Progenitor cell of endocrine pancreas (in vitro differentiated cells): Measurements from ENCODE around the gene OR6C3. TPM values are rescaled to one million over a fixed set of nuclear protein-coding genes. Genes with fewer than 3 reads are reported as not detected.

Source experiments
- DNase-seq: peaks from one replicate; pipeline ENCODE4 v3.0.0; 2021; ENCODE audit warnings: low spot score; ENCODE audit not compliant: unreplicated experiment
- H3K27ac Mint-ChIP-seq: 2 replicates; pipeline ENCODE4 v1.8.0; 2021; ENCODE audit warnings: mild to moderate bottlenecking, moderate library complexity, mixed read lengths
- H3K27me3 Mint-ChIP-seq: 2 replicates; pipeline ENCODE4 v1.8.0; 2021; ENCODE audit warnings: mixed read lengths
- H3K36me3 Mint-ChIP-seq: 2 replicates; pipeline ENCODE4 v1.8.0; 2022; ENCODE audit warnings: mixed read lengths; ENCODE audit not compliant: insufficient read depth
- H3K4me1 Mint-ChIP-seq: 2 replicates; pipeline ENCODE4 v1.8.0; 2021; ENCODE audit warnings: low read depth, mixed read lengths
- H3K4me3 Mint-ChIP-seq: 2 replicates; pipeline ENCODE4 v1.8.0; 2021; ENCODE audit warnings: low read depth, mild to moderate bottlenecking, moderate library complexity, mixed read lengths
- H3K9me3 Mint-ChIP-seq: 2 replicates; pipeline ENCODE4 v1.8.0; 2021; ENCODE audit warnings: low read depth, mixed read lengths
- CTCF ChIP-seq: fragments of 200-600 bp; sonication (generic); IDR thresholded peaks from one replicate; pipeline ENCODE4 v1.5.0; 2021; ENCODE audit warnings: antibody characterized with exemption, mild to moderate bottlenecking; ENCODE audit not compliant: unreplicated experiment
- long read RNA-seq: library from polyadenylated mRNA; unstranded; transcript quantifications from one replicate; pipeline ENCODE4 v2.0.0, GENCODE V29; 2020
- total RNA-seq: library from RNA; stranded (reverse); gene quantifications from 2 replicates; pipeline ENCODE4 v1.2.1, GENCODE V29; 2021

OR6C3 gene
- total RNA-seq: not detected in 2 replicates
- long read RNA-seq: 0 reads

GRCh38 chr12:55330446-55330845 is at the start of gene OR6C3:
TSS of gene OR6C3 (plus strand) at chr12:55330746. CDS start at chr12:55331701, 955 bp downstream.
- H3K4me3 Mint-ChIP-seq: no peak within 1 kb of the TSS
- no peaks in the 10 kb centered on the region for H3K27me3 Mint-ChIP-seq
- H3K9me3 Mint-ChIP-seq: no peaks in the 10 kb centered on the region
- H3K4me1 Mint-ChIP-seq: no peaks in the 10 kb centered on the region
- TF ChIP-seq CTCF: no peak
- H3K27ac Mint-ChIP-seq: no peak within 1 kb of the TSS
- H3K36me3 Mint-ChIP-seq: no peaks in the 10 kb centered on the region
- DNase-seq: no peak

- Mint-ChIP-seq H3K27me3 (peaks cover 8% of the 10 kb centered on the region), H3K4me3 (no peak overlapping the region), H3K4me1 (peaks cover 1% of the 10 kb centered on the region), H3K9me3 (peaks cover 10% of the 10 kb centered on the region), H3K36me3 (no peaks in the 10 kb centered on the region), H3K27ac (no peak overlapping the region)
- DNase-seq: no peak
- TF ChIP-seq CTCF: no peak
Observed at GRCh38 chr12:55280991-55281390, 49.6 kb upstream of the OR6C3 start.

- no peaks in the 10 kb centered on the region for H3K36me3 Mint-ChIP-seq
- H3K9me3 Mint-ChIP-seq: no peaks in the 10 kb centered on the region
Observed at GRCh38 chr12:55289999-55290398, 40.5 kb upstream of the OR6C3 start.

GRCh38 chr12:55296469-55296868 is 34.1 kb upstream of the OR6C3 start, which contains the start of gene OR6C6:
TSS of gene OR6C6 (minus strand) at chr12:55296569. CDS start at chr12:55295232, 1,337 bp downstream.
- no peak for DNase-seq
- no peak within 1 kb of the TSS for H3K27ac Mint-ChIP-seq
- H3K4me3 Mint-ChIP-seq: no peak within 1 kb of the TSS
- H3K9me3 Mint-ChIP-seq: peaks cover 3% of the 10 kb centered on the region
- H3K4me1 Mint-ChIP-seq: no peaks in the 10 kb centered on the region
- TF ChIP-seq CTCF: no peak
- no peaks in the 10 kb centered on the region for H3K36me3 Mint-ChIP-seq
- H3K27me3 Mint-ChIP-seq: peaks cover 4% of the 10 kb centered on the region

More at GRCh38 chr12:55289999-55290398, 40.5 kb upstream of the OR6C3 start:
- Mint-ChIP-seq H3K27me3 (no peaks in the 10 kb centered on the region), H3K4me1 (peaks cover 5% of the 10 kb centered on the region), H3K4me3 (no peak overlapping the region), H3K27ac (no peak overlapping the region)
- DNase-seq: no peak
- no peak for TF ChIP-seq CTCF

- Mint-ChIP-seq H3K27ac (no peak within 1 kb of the TSS), H3K36me3 (no peaks in the 10 kb centered on the region), H3K4me3 (no peak within 1 kb of the TSS), H3K4me1 (peaks cover 3% of the 10 kb centered on the region), H3K27me3 (no peaks in the 10 kb centered on the region), H3K9me3 (no peaks in the 10 kb centered on the region)
- DNase-seq: no peak
- TF ChIP-seq CTCF: no peak
Observed at GRCh38 chr12:55314043-55314442, 16.5 kb upstream of the OR6C3 start, which contains the start of gene OR6C1. TSS of gene OR6C1 (plus strand) at chr12:55314343. CDS start at chr12:55320600, 6,257 bp downstream.
